GM19099 (cell line): Measurements from ENCODE around the gene ZNF808.

Experiments used
- POLR2A ChIP-seq: IDR thresholded peaks from 3 replicates; pipeline ENCODE4 v1.6.1; 2011; ENCODE audit warnings: low read depth; ENCODE audit not compliant: insufficient read length; ENCODE audit errors: extremely low read depth

ZNF808 gene

DNA sequence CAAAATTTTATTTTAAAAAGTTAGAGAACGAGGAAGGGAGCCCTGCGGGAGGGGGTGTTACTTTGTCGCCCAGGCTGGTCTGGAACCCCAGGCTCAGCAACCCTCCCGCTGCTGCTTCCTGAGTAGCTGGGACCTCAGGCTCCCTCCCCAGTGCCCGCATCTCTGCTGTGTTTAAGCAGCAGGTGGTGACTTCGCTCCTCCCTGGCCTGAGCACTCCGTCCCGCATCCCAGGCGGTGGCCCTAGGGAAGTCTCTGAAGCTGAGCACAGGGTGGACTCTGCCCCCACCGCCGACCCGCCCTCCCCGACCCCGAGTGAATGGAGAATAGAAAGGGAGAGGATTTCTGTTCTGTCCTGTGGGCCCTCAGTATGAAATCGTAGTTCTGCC, 73.2 kb downstream of the ZNF808 start:
- TF ChIP-seq POLR2A: no peak

- TF ChIP-seq POLR2A: peak; percentile 72
These were observed 73.8 kb downstream of the ZNF808 start for GRCh38 chr19:52601025-52601973.

DNA sequence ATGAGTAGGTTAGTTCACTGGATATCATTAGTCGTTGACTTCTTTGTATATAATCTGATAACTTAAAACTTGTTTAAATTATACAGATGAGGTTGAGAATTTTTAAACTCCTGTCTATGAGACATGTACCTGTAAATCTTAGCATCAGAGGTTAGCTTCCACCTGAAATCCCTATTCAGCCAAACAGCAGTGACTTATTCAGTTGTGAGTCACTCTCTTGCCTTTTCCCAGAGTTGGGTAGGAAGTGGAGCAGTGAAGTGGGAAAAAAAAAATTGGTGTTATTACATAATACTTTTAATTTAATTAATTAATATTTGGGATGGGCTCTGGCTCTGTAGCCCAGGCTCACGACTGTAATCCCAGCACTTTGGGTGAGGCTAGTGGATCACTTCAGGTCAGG, 75.5 kb downstream of the ZNF808 start:
- no peak for TF ChIP-seq POLR2A

DNA sequence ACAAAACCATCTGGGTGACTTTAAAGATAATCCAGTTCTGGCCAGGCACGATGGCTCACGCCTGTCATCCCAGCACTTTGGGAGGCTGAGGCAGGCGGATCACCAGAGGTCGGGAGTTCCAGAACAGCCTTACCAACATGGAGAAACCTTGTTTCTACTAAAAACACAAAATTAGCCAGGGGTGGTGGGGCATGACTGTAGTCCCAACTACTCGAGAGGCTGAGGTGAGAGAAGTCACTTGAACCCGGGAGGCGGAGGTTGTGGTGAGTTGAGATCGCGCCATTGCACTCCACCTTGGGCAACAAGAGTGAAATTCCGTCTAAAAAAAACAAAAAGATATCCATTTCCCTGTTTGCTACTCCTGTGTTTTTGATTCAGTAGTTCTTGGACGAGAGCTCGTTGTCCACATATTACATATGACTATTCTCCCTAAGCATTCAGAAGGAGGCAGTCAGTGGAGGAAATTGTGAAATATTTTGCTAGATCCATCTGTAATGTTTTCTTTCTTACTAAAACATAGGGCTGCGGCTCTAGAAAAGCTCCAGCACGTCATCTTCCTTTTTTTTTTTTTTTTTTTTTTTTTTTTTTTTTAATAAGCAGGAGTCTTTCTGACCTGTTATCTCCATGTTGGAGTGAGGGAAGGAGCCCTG, 76.2 kb downstream of the ZNF808 start:
- TF ChIP-seq POLR2A: no peak
